Measurements from ENCODE around the gene TAF1B. TPM values are rescaled to one million over a fixed set of nuclear protein-coding genes. Genes with fewer than 3 reads are reported as not detected.
A peak's percentile ranks its signal among the peaks of the same experiment; 100 is the strongest.

The TAF1B gene
- total RNA-seq, 1 experiment from 2014 or later, result 35.2 TPM

- peaks cover 8% of the 10 kb centered on the region; the same call in 1 of the 2 replicates for H3K9me3 ChIP-seq (ENCODE audit: control insufficient read depth, insufficient read depth, low read depth, low read length)
- no peaks in the 10 kb centered on the region for H3K4me1 ChIP-seq (ENCODE audit: control insufficient read depth, insufficient read depth, low read length)
- no peak for TF ChIP-seq CTCF (IDR thresholded peaks at IDR 0.05)
- TF ChIP-seq POLR2AphosphoS5 (IDR thresholded peaks at IDR 0.05; ENCODE audit: low read depth, low read length), result no peak
- TF ChIP-seq REST (IDR thresholded peaks at IDR 0.05; ENCODE audit: insufficient read depth in 1 of 2, low read depth in 2 of 2, low read length in 1 of 2), result no peak
- TF ChIP-seq TCF7L2 (IDR thresholded peaks at IDR 0.05; ENCODE audit: low read depth, low read length), result no peak
- no peak for TF ChIP-seq SIN3A (IDR thresholded peaks at IDR 0.05; ENCODE audit: borderline replicate concordance, insufficient read depth, low read depth, low read length)
- no TSS peak for BruUV-seq (replicated peaks)
- no peak overlapping the region for H3K27ac ChIP-seq (ENCODE audit: low read length)
- peaks cover 15% of the 10 kb centered on the region for H3K36me3 ChIP-seq (ENCODE audit: control insufficient read depth, insufficient read depth, low read length)
- CTCF ChIA-PET, result interaction anchor here (0.7 kb wide), 1 partner anchor 101 kb away, joined by 3 read pairs; no protein-coding TSS in a partner anchor
- intact Hi-C loops (cut with micrococcal nuclease; ENCODE audit: unreplicated experiment) (no loop called here), in situ Hi-C loops (cut with HindIII; ENCODE audit: low pct_unique_long_range_greater_than_20kb, low sequenced_read_pairs) (no loop called here)
- ATAC-seq (no peak), DNase-seq (ENCODE audit: low read depth, low spot score) (no peak)
- POLR2A ChIA-PET, result no interaction called here
- no peaks in the 10 kb centered on the region for H3K27me3 ChIP-seq (ENCODE audit: control insufficient read depth, insufficient read depth, low read length)
- H3K4me3 ChIP-seq (ENCODE audit: low read depth in 2 of 2, low read length in 2 of 2), result no peak overlapping the region
These were observed 40.6 kb downstream of the TAF1B start for GRCh38 chr2:9883897-9884296.

- ATAC-seq (0 out of 2 replicates have a peak, but pooled peaks have one; percentile 21), DNase-seq (ENCODE audit: low read depth, low spot score) (no peak)
- no peak overlapping the region for H3K27ac ChIP-seq (ENCODE audit: low read length)
- no TSS peak for BruUV-seq (replicated peaks)
- H3K27me3 ChIP-seq (ENCODE audit: control insufficient read depth, insufficient read depth, low read length), result no peaks in the 10 kb centered on the region
- H3K36me3 ChIP-seq (ENCODE audit: control insufficient read depth, insufficient read depth, low read length), result peaks cover 11% of the 10 kb centered on the region
- TF ChIP-seq POLR2AphosphoS5 (IDR thresholded peaks at IDR 0.05; ENCODE audit: low read depth, low read length), result no peak
- no peak for TF ChIP-seq CTCF (IDR thresholded peaks at IDR 0.05)
- no peak for TF ChIP-seq REST (IDR thresholded peaks at IDR 0.05; ENCODE audit: insufficient read depth in 1 of 2, low read depth in 2 of 2, low read length in 1 of 2)
- no peak for TF ChIP-seq SIN3A (IDR thresholded peaks at IDR 0.05; ENCODE audit: borderline replicate concordance, insufficient read depth, low read depth, low read length)
- no peak for TF ChIP-seq TCF7L2 (IDR thresholded peaks at IDR 0.05; ENCODE audit: low read depth, low read length)
- H3K4me3 ChIP-seq (ENCODE audit: low read depth in 2 of 2, low read length in 2 of 2), result no peak overlapping the region
- ChIA-PET CTCF (interaction anchor here (0.7 kb wide), 1 partner anchor 100 kb away, joined by 3 read pairs; no protein-coding TSS in a partner anchor), POLR2A (no interaction called here)
- peaks cover 8% of the 10 kb centered on the region; the same call in 1 of the 2 replicates for H3K9me3 ChIP-seq (ENCODE audit: control insufficient read depth, insufficient read depth, low read depth, low read length)
- no peaks in the 10 kb centered on the region for H3K4me1 ChIP-seq (ENCODE audit: control insufficient read depth, insufficient read depth, low read length)
- intact Hi-C loops (cut with micrococcal nuclease; ENCODE audit: unreplicated experiment), result no loop called here
- in situ Hi-C loops (cut with HindIII; ENCODE audit: low pct_unique_long_range_greater_than_20kb, low sequenced_read_pairs), result no loop called here
These were observed 41.2 kb downstream of the TAF1B start for GRCh38 chr2:9884436-9884835.
